Measurements from ENCODE around the gene SPINK14. TPM values are rescaled to one million over a fixed set of nuclear protein-coding genes. Genes with fewer than 3 reads are reported as not detected.

SPINK14 gene
- total RNA-seq, 1 experiment from 2014 or later = not detected

DNA sequence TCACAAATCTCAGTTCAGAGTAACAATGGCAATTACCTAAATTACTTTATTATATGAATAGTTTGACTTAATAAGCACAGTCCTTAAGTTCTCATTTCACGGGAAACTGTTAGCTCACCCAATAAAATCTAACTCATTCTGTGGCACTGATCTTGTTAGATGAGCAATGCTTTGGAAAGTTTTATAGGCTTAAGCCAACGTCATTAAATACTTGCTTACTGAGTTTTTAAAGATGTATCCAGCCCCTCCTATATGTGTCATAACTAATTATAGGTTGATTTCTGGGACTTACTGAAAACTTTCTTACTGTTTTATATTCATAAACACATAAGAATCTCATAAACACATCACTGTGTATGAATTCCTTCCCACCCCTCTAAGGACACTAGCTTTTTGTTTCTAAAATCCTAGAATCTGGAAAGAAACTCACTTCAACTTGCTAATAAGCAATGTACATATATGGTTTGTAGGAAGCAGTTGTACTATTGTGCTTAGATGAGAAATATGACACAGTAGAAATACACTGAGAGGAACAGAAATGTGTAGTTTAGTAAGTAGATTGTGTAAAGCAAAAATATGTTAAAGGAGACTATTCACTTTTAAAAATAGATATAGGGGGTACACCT, 55.9 kb downstream of the SPINK14 start:
- WGBS (ENCODE audit: extremely low coverage, insufficient read length, low lambda C conversion rate) = no CpG with 5 or more reads among the region's 2 CpGs
- no peaks in the 10 kb centered on the region for H3K27me3 ChIP-seq (ENCODE audit: insufficient read depth, low read length)
- H2AK5ac ChIP-seq (ENCODE audit: insufficient read length, low read length) = no peak overlapping the region
- H3K56ac ChIP-seq (ENCODE audit: insufficient read length, low read depth, low read length) = no peak overlapping the region
- Mint-ChIP-seq H3K27me3 (ENCODE audit: low read depth) (no peaks in the 10 kb centered on the region), H3K9me3 (no peaks in the 10 kb centered on the region), H3K36me3 (ENCODE audit: insufficient read depth in 1 of 3, low read depth in 3 of 3) (no peaks in the 10 kb centered on the region), H3K4me3 (no peak overlapping the region), H3K4me1 (peaks cover 0 to 6% of the 10 kb centered on the region in 2 experiments; a peak in 2 of 4 replicates), H3K27ac (no peak overlapping the region)
- H3T11ph ChIP-seq (ENCODE audit: low read length) = no peak overlapping the region
- H4K5ac ChIP-seq (ENCODE audit: insufficient read length, low read depth, low read length) = no peak overlapping the region
- H4K91ac ChIP-seq (ENCODE audit: insufficient read length, low read depth, low read length) = no peak overlapping the region
- no peaks in the 10 kb centered on the region for H3K9me3 ChIP-seq (ENCODE audit: control insufficient read depth, low read depth, low read length)
- no peak overlapping the region for H2BK120ac ChIP-seq (ENCODE audit: low read depth, low read length, poor library complexity, severe bottlenecking)
- H2BK15ac ChIP-seq (ENCODE audit: low read depth, low read length) = no peak overlapping the region
- H2BK5ac ChIP-seq (ENCODE audit: insufficient read length, low read length) = no peak overlapping the region
- no peak overlapping the region for H4K8ac ChIP-seq (replicated peaks; ENCODE audit: insufficient read length, low read depth, low read length)
- no peaks in the 10 kb centered on the region for H4K20me1 ChIP-seq (ENCODE audit: control insufficient read depth, insufficient read depth, insufficient read length)
- DNase-seq = no peak
- H3K4ac ChIP-seq (ENCODE audit: low read depth, low read length) = no peak overlapping the region
- H3K79me1 ChIP-seq (ENCODE audit: insufficient read depth, low read depth, low read length, poor library complexity, severe bottlenecking) = no peaks in the 10 kb centered on the region
- no peak overlapping the region for H3K27ac ChIP-seq (ENCODE audit: insufficient read length, low read depth, low read length)
- H2BK20ac ChIP-seq (ENCODE audit: low read depth, low read length, poor library complexity, severe bottlenecking) = no peak overlapping the region
- TF ChIP-seq, protein P1, sequence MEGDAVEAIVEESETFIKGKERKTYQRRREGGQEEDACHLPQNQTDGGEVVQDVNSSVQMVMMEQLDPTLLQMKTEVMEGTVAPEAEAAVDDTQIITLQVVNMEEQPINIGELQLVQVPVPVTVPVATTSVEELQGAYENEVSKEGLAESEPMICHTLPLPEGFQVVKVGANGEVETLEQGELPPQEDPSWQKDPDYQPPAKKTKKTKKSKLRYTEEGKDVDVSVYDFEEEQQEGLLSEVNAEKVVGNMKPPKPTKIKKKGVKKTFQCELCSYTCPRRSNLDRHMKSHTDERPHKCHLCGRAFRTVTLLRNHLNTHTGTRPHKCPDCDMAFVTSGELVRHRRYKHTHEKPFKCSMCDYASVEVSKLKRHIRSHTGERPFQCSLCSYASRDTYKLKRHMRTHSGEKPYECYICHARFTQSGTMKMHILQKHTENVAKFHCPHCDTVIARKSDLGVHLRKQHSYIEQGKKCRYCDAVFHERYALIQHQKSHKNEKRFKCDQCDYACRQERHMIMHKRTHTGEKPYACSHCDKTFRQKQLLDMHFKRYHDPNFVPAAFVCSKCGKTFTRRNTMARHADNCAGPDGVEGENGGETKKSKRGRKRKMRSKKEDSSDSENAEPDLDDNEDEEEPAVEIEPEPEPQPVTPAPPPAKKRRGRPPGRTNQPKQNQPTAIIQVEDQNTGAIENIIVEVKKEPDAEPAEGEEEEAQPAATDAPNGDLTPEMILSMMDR (conservative IDR thresholded peaks at IDR 0.05) = no peak
- no peak overlapping the region for H2AFZ ChIP-seq (ENCODE audit: low read length)
- no peak overlapping the region for H3K14ac ChIP-seq (ENCODE audit: insufficient read depth, low read length)
- no peak overlapping the region for H3K9ac ChIP-seq (ENCODE audit: extremely low read depth, insufficient read length, low read length)
- H3K4me1 ChIP-seq (ENCODE audit: insufficient read depth, low read length) = no peaks in the 10 kb centered on the region
- no peak overlapping the region for H2BK12ac ChIP-seq (ENCODE audit: insufficient read length, low read depth, low read length)
- H3K4me2 ChIP-seq (ENCODE audit: insufficient read depth, insufficient read length, low read length) = no peak overlapping the region
- H3K18ac ChIP-seq (ENCODE audit: insufficient read length, low read depth, low read length) = no peak overlapping the region
- no peaks in the 10 kb centered on the region for H3K79me2 ChIP-seq (ENCODE audit: insufficient read depth, low read length)
- no peak overlapping the region for H3K23ac ChIP-seq (ENCODE audit: insufficient read length, low read depth, low read length)
- H3K23me2 ChIP-seq (ENCODE audit: insufficient read length, low read depth, low read length, poor library complexity, severe bottlenecking) = no peaks in the 10 kb centered on the region

Other genes starting within 250 kb of the SPINK14 start
- gene SPINK5, start 104.6 kb upstream of the SPINK14 start, total RNA-seq (2021) = 5.6 and 6.0 TPM in 2 replicates
- gene SPINK6, start 34.5 kb downstream of the SPINK14 start, total RNA-seq (2021) = not detected in 2 replicates
- gene MARCOL, start 70.0 kb downstream of the SPINK14 start, total RNA-seq (2021) = not detected in 2 replicates
- not detected in 2 replicates for gene SPINK13, start 100.2 kb downstream of the SPINK14 start, total RNA-seq (2021)
- not detected in 2 replicates for gene SPINK7, start 143.9 kb downstream of the SPINK14 start, total RNA-seq (2021)
- not detected in 2 replicates for gene SPINK9, start 167.0 kb downstream of the SPINK14 start, total RNA-seq (2021)
- gene FBXO38, start 215.4 kb downstream of the SPINK14 start, total RNA-seq (2021) = 34.6 and 39.5 TPM in 2 replicates

Measured in H9 (cell line).